HCT116 (cell line): ENCODE results near the gene SEC61G. TPM values are rescaled to one million over a fixed set of nuclear protein-coding genes. Genes with fewer than 3 reads are reported as not detected.

Experiments
- ATAC-seq: fragments of 200-7000 bp; cut with Tn5 transposase; 2 replicates; pipeline ENCODE4 v1.9.1; 2020; ENCODE audit warnings: mild to moderate bottlenecking, moderate library complexity
- BruUV-seq: library from RNA; stranded (reverse); fragments of 400-500 nt; replicated peaks from 2 replicates; lab custom pipeline; 2021; lab: Mats Ljungman, UMichigan
- CTCF ChIA-PET: fragments of 300-600 bp; sonication (Branson Sonifier 250); formaldehyde crosslinking; loops from one replicate; lab custom pipeline; 2021; ENCODE audit warnings: antibody characterized with exemption; lab: Charles Lee
- POLR2A ChIA-PET: fragments of 300-600, 350-600 bp; sonication (Branson Sonifier 250); formaldehyde crosslinking; loops from one replicate; lab custom pipeline; 2021; ENCODE audit warnings: antibody characterized with exemption; lab: Charles Lee
- RAD21 ChIA-PET, 2 experiments: fragments of 300-600 bp; sonication (Branson Sonifier 250); formaldehyde crosslinking; loops; one replicate each; lab custom pipeline; 2023; ENCODE audit warnings: low total read pairs in 2 of 2; ENCODE audit not compliant: uncharacterized antibody in 2 of 2, unreplicated experiment in 2 of 2, low non-redundant PET in 1 of 2; lab: Charles Lee
- DNase-seq: peaks from one replicate; pipeline ENCODE4 v3.0.0-alpha.2; 2010; ENCODE audit warnings: low read depth, low spot score
- H2AFZ ChIP-seq: fragments of 200-600 bp; shearing (Covaris generic), sonication (generic); 2 replicates; pipeline ENCODE4 v1.6.1; 2017; ENCODE audit warnings: low read depth, mixed run types, mixed read lengths, antibody characterized with exemption, low read length; ENCODE audit not compliant: poor library complexity, severe bottlenecking
- H3K27ac ChIP-seq: 2 replicates; pipeline ENCODE4 v1.5.1; 2012; ENCODE audit warnings: low read depth, low read length
- H3K27me3 ChIP-seq: fragments of 200-600 bp; sonication (generic); 2 replicates; pipeline ENCODE4 v1.6.1; 2016; ENCODE audit warnings: mixed run types, low read length, mixed read lengths; ENCODE audit not compliant: insufficient read depth
- H3K36me3 ChIP-seq, 2 experiments: fragments of 200-500 bp in 1 of 2; fragments of 200-600 bp in 1 of 2; sonication (Bioruptor generic) in 1 of 2; sonication (generic) in 1 of 2; 2 replicates each; pipeline versions ENCODE4 v1.5.1 to v1.6.1; 2014 to 2016; ENCODE audit warnings: low read length in 2 of 2, inconsistent platforms in 1 of 2, mixed read lengths in 1 of 2, mixed run types in 1 of 2; ENCODE audit not compliant: insufficient read depth in 2 of 2, control insufficient read depth in 1 of 2
- H3K4me1 ChIP-seq, 2 experiments: fragments of 200-600 bp in 1 of 2; sonication (generic) in 1 of 2; 2 replicates each; pipeline versions ENCODE4 v1.5.1 to v1.6.1; 2012 to 2017; ENCODE audit warnings: low read length in 2 of 2, inconsistent platforms in 1 of 2, mild to moderate bottlenecking in 1 of 2, mixed read lengths in 1 of 2, mixed run types in 1 of 2, moderate library complexity in 1 of 2; ENCODE audit not compliant: insufficient read depth in 2 of 2, control insufficient read depth in 1 of 2
- H3K4me2 ChIP-seq: fragments of 200-600 bp; sonication (generic); 2 replicates; pipeline ENCODE4 v1.6.1; 2017; ENCODE audit warnings: mixed run types, low read length, mixed read lengths
- H3K4me3 ChIP-seq, 2 experiments: fragments of 200-600 bp in 1 of 2; sonication (generic) in 1 of 2; replicated peaks in 1 of 2; 2 replicates each; pipeline ENCODE4 v1.5.1; 2011 to 2016; ENCODE audit warnings: low read length in 2 of 2, control low read depth in 1 of 2, low read depth in 1 of 2, mild to moderate bottlenecking in 1 of 2, mixed read lengths in 1 of 2, mixed run types in 1 of 2
- H3K79me2 ChIP-seq: fragments of 200-600 bp; sonication (generic); 2 replicates; pipeline ENCODE4 v1.6.1; 2017; ENCODE audit warnings: mild to moderate bottlenecking, mixed run types, low read length, moderate library complexity, mixed read lengths; ENCODE audit not compliant: insufficient read depth
- H3K9ac ChIP-seq: fragments of 200-600 bp; sonication (generic); 2 replicates; pipeline ENCODE4 v1.6.1; 2016; ENCODE audit warnings: low read length, mixed read lengths
- H3K9me2 ChIP-seq: fragments of 200-600 bp; sonication (generic), shearing (Covaris generic); 2 replicates; pipeline ENCODE4 v1.6.1; 2017; ENCODE audit warnings: mixed run types, mild to moderate bottlenecking, moderate library complexity; ENCODE audit not compliant: insufficient read depth
- H3K9me3 ChIP-seq, 2 experiments: fragments of 200-500 bp in 1 of 2; fragments of 200-600 bp in 1 of 2; sonication (Bioruptor generic) in 1 of 2; sonication (generic) in 1 of 2; 2 replicates each; pipeline ENCODE4 v1.6.1; 2014 to 2017; ENCODE audit warnings: low read length in 2 of 2, mixed read lengths in 2 of 2, inconsistent platforms in 1 of 2, low read depth in 1 of 2, mild to moderate bottlenecking in 1 of 2, mixed run types in 1 of 2, moderate library complexity in 1 of 2; ENCODE audit not compliant: control insufficient read depth in 1 of 2, insufficient read depth in 1 of 2
- H4K20me1 ChIP-seq: fragments of 200-600 bp; sonication (generic), shearing (Covaris generic); 2 replicates; pipeline ENCODE4 v1.6.1; 2017; ENCODE audit warnings: mixed run types, mild to moderate bottlenecking, moderate library complexity; ENCODE audit not compliant: insufficient read depth
- ELF1 ChIP-seq: IDR thresholded peaks from 2 replicates; pipeline ENCODE4 v1.6.1; 2012; ENCODE audit warnings: low read depth, borderline replicate concordance
- FOSL1 ChIP-seq: IDR thresholded peaks from 2 replicates; pipeline ENCODE4 v1.6.1; 2012; ENCODE audit warnings: low read depth
- POLR2A ChIP-seq: IDR thresholded peaks from 2 replicates; pipeline ENCODE4 v1.7.0; 2011; ENCODE audit warnings: borderline replicate concordance; ENCODE audit not compliant: insufficient read depth, insufficient read length; ENCODE audit errors: extremely low read depth
- POLR2AphosphoS5 ChIP-seq: IDR thresholded peaks from 2 replicates; pipeline ENCODE4 v1.6.1; 2011; ENCODE audit warnings: mild to moderate bottlenecking, low read depth, low read length, moderate library complexity
- RAD21 ChIP-seq: IDR thresholded peaks from 2 replicates; pipeline ENCODE4 v1.6.1; 2012; ENCODE audit warnings: low read depth, mild to moderate bottlenecking
- REST ChIP-seq: IDR thresholded peaks from 2 replicates; pipeline ENCODE4 v1.6.1; 2012; ENCODE audit warnings: low read depth
- YY1 ChIP-seq: IDR thresholded peaks from 2 replicates; pipeline ENCODE4 v1.6.1; 2011; ENCODE audit warnings: low read length, low read depth, moderate library complexity, mild to moderate bottlenecking; ENCODE audit not compliant: insufficient replicate concordance; ENCODE audit errors: extremely low read depth
- intact Hi-C: fragments of 100-400 bp; cut with micrococcal nuclease; formaldehyde crosslinking; loops from 2 replicates; pipeline ENCODE4 v1.10.0; 2022
- total RNA-seq: library from RNA; stranded (reverse); gene quantifications from one replicate; pipeline ENCODE4 v1.2.1, GENCODE V29; 2021; ENCODE audit not compliant: unreplicated experiment
- TF ChIP-seq, protein P1 (sequence below): IDR thresholded peaks from 2 replicates; pipeline ENCODE4 v1.6.1; 2012
- TF ChIP-seq, protein P2 (sequence below): IDR thresholded peaks from 2 replicates; pipeline ENCODE4 v1.6.1; 2011; ENCODE audit warnings: mild to moderate bottlenecking, low read length, moderate library complexity; ENCODE audit not compliant: insufficient replicate concordance; ENCODE audit errors: extremely low read depth

The SEC61G gene
- total RNA-seq, 1 experiment from 2014 or later, result 147 TPM

DNA sequence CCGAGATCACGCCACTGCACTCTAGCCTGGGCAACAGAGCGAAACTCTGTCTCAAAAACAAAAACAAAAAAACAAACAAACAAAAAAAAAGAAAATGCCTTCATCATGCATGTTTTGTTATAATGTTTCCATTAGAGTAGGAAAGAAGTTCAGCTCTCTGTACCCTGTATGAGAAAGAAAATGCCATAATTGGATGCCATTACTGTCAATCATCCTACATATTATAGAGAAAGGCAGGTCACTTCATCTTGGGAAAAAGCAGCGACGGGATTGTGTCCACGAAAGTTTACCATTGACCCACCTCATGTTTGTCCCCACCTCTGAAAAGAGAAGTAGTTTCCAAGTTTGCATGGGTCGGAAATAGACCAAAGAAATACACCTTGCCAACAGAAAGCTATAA is 33.8 kb downstream of the SEC61G start:
- DNase-seq (no peak), ATAC-seq (no peak)
- no TSS peak for BruUV-seq
- Histone ChIP-seq H3K79me2 (no peaks in the 10 kb centered on the region), H3K4me3 (no peak overlapping the region), H3K9me2 (no peaks in the 10 kb centered on the region), H3K36me3 (no peaks in the 10 kb centered on the region), H3K9me3 (no peaks in the 10 kb centered on the region), H3K4me1 (no peaks in the 10 kb centered on the region), H3K4me2 (no peak overlapping the region)
- POLR2A ChIA-PET, result no interaction called here
- intact Hi-C loops, result no loop called here
- RAD21 ChIA-PET, result no interaction called here
- TF ChIP-seq POLR2AphosphoS5 (no peak), YY1 (no peak), POLR2A (no peak), ELF1 (no peak)
- TF ChIP-seq, protein P1, sequence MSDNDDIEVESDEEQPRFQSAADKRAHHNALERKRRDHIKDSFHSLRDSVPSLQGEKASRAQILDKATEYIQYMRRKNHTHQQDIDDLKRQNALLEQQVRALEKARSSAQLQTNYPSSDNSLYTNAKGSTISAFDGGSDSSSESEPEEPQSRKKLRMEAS, result no peak
- TF ChIP-seq, all 23 proteins: peak for 0
- no peaks in the 10 kb centered on the region for H4K20me1 ChIP-seq
- H3K27me3 ChIP-seq, result 0 out of 2 replicates have a peak, but pooled peaks cover 5% of the 10 kb centered on the region
- H3K27ac ChIP-seq, result no peak overlapping the region
- no peak overlapping the region for H2AFZ ChIP-seq
- CTCF ChIA-PET, result no interaction called here
- H3K9ac ChIP-seq, result no peak overlapping the region

GRCh38 chr7:54722502-54722901 is 36.5 kb downstream of the SEC61G start:
- intact Hi-C loops, result no loop called here
- H3K9ac ChIP-seq, result no peak overlapping the region
- H2AFZ ChIP-seq, result no peak overlapping the region
- H4K20me1 ChIP-seq, result no peaks in the 10 kb centered on the region
- no peak for DNase-seq
- H3K9me2 ChIP-seq, result no peaks in the 10 kb centered on the region
- no peaks in the 10 kb centered on the region for H3K9me3 ChIP-seq
- no peak overlapping the region for H3K4me2 ChIP-seq
- ChIA-PET RAD21 (no interaction called here), POLR2A (no interaction called here)
- BruUV-seq, result no TSS peak
- 0 out of 2 replicates have a peak, but pooled peaks cover 5% of the 10 kb centered on the region for H3K27me3 ChIP-seq
- no peaks in the 10 kb centered on the region for H3K79me2 ChIP-seq
- TF ChIP-seq, protein P2, sequence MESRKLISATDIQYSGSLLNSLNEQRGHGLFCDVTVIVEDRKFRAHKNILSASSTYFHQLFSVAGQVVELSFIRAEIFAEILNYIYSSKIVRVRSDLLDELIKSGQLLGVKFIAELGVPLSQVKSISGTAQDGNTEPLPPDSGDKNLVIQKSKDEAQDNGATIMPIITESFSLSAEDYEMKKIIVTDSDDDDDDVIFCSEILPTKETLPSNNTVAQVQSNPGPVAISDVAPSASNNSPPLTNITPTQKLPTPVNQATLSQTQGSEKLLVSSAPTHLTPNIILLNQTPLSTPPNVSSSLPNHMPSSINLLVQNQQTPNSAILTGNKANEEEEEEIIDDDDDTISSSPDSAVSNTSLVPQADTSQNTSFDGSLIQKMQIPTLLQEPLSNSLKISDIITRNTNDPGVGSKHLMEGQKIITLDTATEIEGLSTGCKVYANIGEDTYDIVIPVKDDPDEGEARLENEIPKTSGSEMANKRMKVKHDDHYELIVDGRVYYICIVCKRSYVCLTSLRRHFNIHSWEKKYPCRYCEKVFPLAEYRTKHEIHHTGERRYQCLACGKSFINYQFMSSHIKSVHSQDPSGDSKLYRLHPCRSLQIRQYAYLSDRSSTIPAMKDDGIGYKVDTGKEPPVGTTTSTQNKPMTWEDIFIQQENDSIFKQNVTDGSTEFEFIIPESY, result no peak
- TF ChIP-seq REST (no peak), POLR2A (no peak), ELF1 (no peak), FOSL1 (no peak), RAD21 (no peak)
- TF ChIP-seq, all 23 proteins: peak for 0
- Histone ChIP-seq H3K4me3 (no peak overlapping the region), H3K4me1 (no peaks in the 10 kb centered on the region), H3K27ac (no peak overlapping the region), H3K36me3 (no peaks in the 10 kb centered on the region)
- ATAC-seq, result no peak
- CTCF ChIA-PET, result interaction anchor here (0.5 kb wide), 1 partner anchor 54 kb away, joined by 3 read pairs; no protein-coding TSS in a partner anchor
